GM13977 (cell line): Measurements from ENCODE around the gene KRT4.

Experiments
- DNase-seq: peaks from one replicate; pipeline ENCODE4 v3.0.0; 2012; ENCODE audit warnings: low spot score
- CTCF ChIP-seq: IDR thresholded peaks from 2 replicates; pipeline ENCODE4 v1.5.1; 2012; ENCODE audit warnings: mild to moderate bottlenecking, control low read depth; ENCODE audit not compliant: insufficient read depth; ENCODE audit errors: extremely low read depth, missing control alignments
- in situ Hi-C: fragments of 300-500 bp; cut with MboI; formaldehyde crosslinking; loops from one replicate; pipeline ENCODE4 v1.12.0; 2022; ENCODE audit warnings: low sequenced_read_pairs, low pct_unique_long_range_greater_than_20kb, mixed read lengths, inconsistent platforms; ENCODE audit not compliant: unreplicated experiment

KRT4 gene

GRCh38 chr12:52836491-52837412 lies 22.8 kb upstream of the KRT4 start:
- no peak for TF ChIP-seq CTCF
- DNase-seq, result no peak
- in situ Hi-C loops, result no loop called here

GRCh38 chr12:52836042-52836466 lies 22.1 kb upstream of the KRT4 start:
- TF ChIP-seq CTCF, result no peak
- DNase-seq, result no peak
- in situ Hi-C loops, result no loop called here

- no peak for DNase-seq
- no peak for TF ChIP-seq CTCF
- in situ Hi-C loops, result no loop called here
Observed at GRCh38 chr12:52835271-52836041, 21.5 kb upstream of the KRT4 start.

- in situ Hi-C loops, result no loop called here
Observed at GRCh38 chr12:52834727-52835001, 20.7 kb upstream of the KRT4 start.

GRCh38 chr12:52833922-52834726 lies 20.2 kb upstream of the KRT4 start, which contains the start of gene KRT79:
KRT79 (minus strand) TSS chr12:52834311; CDS start chr12:52834260, 51 bp downstream.
- in situ Hi-C loops, result no loop called here
- no peak for TF ChIP-seq CTCF
- DNase-seq, result no peak

More at GRCh38 chr12:52834727-52835001, 20.7 kb upstream of the KRT4 start:
- no peak for DNase-seq
- no peak for TF ChIP-seq CTCF
